ENCODE measurements around the gene GLB1L3. TPM values are rescaled to one million over a fixed set of nuclear protein-coding genes. Genes with fewer than 3 reads are reported as not detected.

Gene GLB1L3
- total RNA-seq, 1 experiment from 2014 or later = not detected

- no peaks in the 10 kb centered on the region for H3K36me3 Mint-ChIP-seq (ENCODE audit: insufficient read depth, unreplicated experiment)
- no peak overlapping the region for H3K27ac Mint-ChIP-seq (ENCODE audit: unreplicated experiment)
- DNase-seq = no peak
- TF ChIP-seq CTCF (IDR thresholded peaks at IDR 0.05; ENCODE audit: unreplicated experiment) = no peak
- intact Hi-C loops (cut with micrococcal nuclease; ENCODE audit: unreplicated experiment) = no loop called here
- H3K27me3 Mint-ChIP-seq (ENCODE audit: unreplicated experiment) = peaks cover 31% of the 10 kb centered on the region
- CTCF ChIA-PET = no interaction called here
- BruUV-seq (replicated peaks) = no TSS peak
- H3K9me3 Mint-ChIP-seq (ENCODE audit: low read depth, unreplicated experiment) = peaks cover 11% of the 10 kb centered on the region
- H3K4me3 Mint-ChIP-seq (ENCODE audit: low read depth, unreplicated experiment) = no peak overlapping the region
- no peaks in the 10 kb centered on the region for H3K4me1 Mint-ChIP-seq (ENCODE audit: low read depth, unreplicated experiment)
Measured at GRCh38 chr11:134293119-134294113, 17.2 kb downstream of the GLB1L3 start.

- no TSS peak for BruUV-seq (replicated peaks)
- H3K27ac Mint-ChIP-seq (ENCODE audit: unreplicated experiment) = no peak overlapping the region
- CTCF ChIA-PET = interaction anchor here (1.0 kb wide), 1 partner anchor 11 kb away, joined by 3 read pairs; no protein-coding TSS in a partner anchor
- no peaks in the 10 kb centered on the region for H3K4me1 Mint-ChIP-seq (ENCODE audit: low read depth, unreplicated experiment)
- intact Hi-C loops (cut with micrococcal nuclease; ENCODE audit: unreplicated experiment) = no loop called here
- no peak for TF ChIP-seq CTCF (IDR thresholded peaks at IDR 0.05; ENCODE audit: unreplicated experiment)
- no peak overlapping the region for H3K4me3 Mint-ChIP-seq (ENCODE audit: low read depth, unreplicated experiment)
- H3K9me3 Mint-ChIP-seq (ENCODE audit: low read depth, unreplicated experiment) = peaks cover 11% of the 10 kb centered on the region
- no peak for DNase-seq
- H3K27me3 Mint-ChIP-seq (ENCODE audit: unreplicated experiment) = peaks cover 44% of the 10 kb centered on the region
- no peaks in the 10 kb centered on the region for H3K36me3 Mint-ChIP-seq (ENCODE audit: insufficient read depth, unreplicated experiment)
Measured at GRCh38 chr11:134294664-134295063, 18.5 kb downstream of the GLB1L3 start.

GRCh38 chr11:134312223-134312622 lies 36.0 kb downstream of the GLB1L3 start:
- CTCF ChIA-PET = no interaction called here
- no peaks in the 10 kb centered on the region for H3K9me3 Mint-ChIP-seq (ENCODE audit: low read depth, unreplicated experiment)
- DNase-seq = no peak
- no TSS peak for BruUV-seq (replicated peaks)
- no peaks in the 10 kb centered on the region for H3K27me3 Mint-ChIP-seq (ENCODE audit: unreplicated experiment)
- intact Hi-C loops (cut with micrococcal nuclease; ENCODE audit: unreplicated experiment) = no loop called here
- no peaks in the 10 kb centered on the region for H3K36me3 Mint-ChIP-seq (ENCODE audit: insufficient read depth, unreplicated experiment)
- H3K4me1 Mint-ChIP-seq (ENCODE audit: low read depth, unreplicated experiment) = no peaks in the 10 kb centered on the region
- no peak for TF ChIP-seq CTCF (IDR thresholded peaks at IDR 0.05; ENCODE audit: unreplicated experiment)
- H3K27ac Mint-ChIP-seq (ENCODE audit: unreplicated experiment) = no peak overlapping the region
- H3K4me3 Mint-ChIP-seq (ENCODE audit: low read depth, unreplicated experiment) = no peak overlapping the region

- Mint-ChIP-seq H3K4me3 (ENCODE audit: low read depth, unreplicated experiment) (no peak overlapping the region), H3K36me3 (ENCODE audit: insufficient read depth, unreplicated experiment) (no peaks in the 10 kb centered on the region), H3K27ac (ENCODE audit: unreplicated experiment) (no peak overlapping the region), H3K4me1 (ENCODE audit: low read depth, unreplicated experiment) (no peaks in the 10 kb centered on the region), H3K9me3 (ENCODE audit: low read depth, unreplicated experiment) (no peaks in the 10 kb centered on the region), H3K27me3 (ENCODE audit: unreplicated experiment) (no peaks in the 10 kb centered on the region)
- intact Hi-C loops (cut with micrococcal nuclease; ENCODE audit: unreplicated experiment) = no loop called here
- no peak for TF ChIP-seq CTCF (IDR thresholded peaks at IDR 0.05; ENCODE audit: unreplicated experiment)
- no TSS peak for BruUV-seq (replicated peaks)
- no peak for DNase-seq
- CTCF ChIA-PET = no interaction called here
Measured at GRCh38 chr11:134312807-134313206, 36.6 kb downstream of the GLB1L3 start.

All from Calu3 (cell line).